Measurements from ENCODE around the gene SUFU. TPM values are rescaled to one million over a fixed set of nuclear protein-coding genes. Genes with fewer than 3 reads are reported as not detected.

The SUFU gene
- total and polyA plus RNA-seq, 4 donors = 1.8 to 3.8 (median 2.9) TPM

- TF ChIP-seq, protein P1, sequence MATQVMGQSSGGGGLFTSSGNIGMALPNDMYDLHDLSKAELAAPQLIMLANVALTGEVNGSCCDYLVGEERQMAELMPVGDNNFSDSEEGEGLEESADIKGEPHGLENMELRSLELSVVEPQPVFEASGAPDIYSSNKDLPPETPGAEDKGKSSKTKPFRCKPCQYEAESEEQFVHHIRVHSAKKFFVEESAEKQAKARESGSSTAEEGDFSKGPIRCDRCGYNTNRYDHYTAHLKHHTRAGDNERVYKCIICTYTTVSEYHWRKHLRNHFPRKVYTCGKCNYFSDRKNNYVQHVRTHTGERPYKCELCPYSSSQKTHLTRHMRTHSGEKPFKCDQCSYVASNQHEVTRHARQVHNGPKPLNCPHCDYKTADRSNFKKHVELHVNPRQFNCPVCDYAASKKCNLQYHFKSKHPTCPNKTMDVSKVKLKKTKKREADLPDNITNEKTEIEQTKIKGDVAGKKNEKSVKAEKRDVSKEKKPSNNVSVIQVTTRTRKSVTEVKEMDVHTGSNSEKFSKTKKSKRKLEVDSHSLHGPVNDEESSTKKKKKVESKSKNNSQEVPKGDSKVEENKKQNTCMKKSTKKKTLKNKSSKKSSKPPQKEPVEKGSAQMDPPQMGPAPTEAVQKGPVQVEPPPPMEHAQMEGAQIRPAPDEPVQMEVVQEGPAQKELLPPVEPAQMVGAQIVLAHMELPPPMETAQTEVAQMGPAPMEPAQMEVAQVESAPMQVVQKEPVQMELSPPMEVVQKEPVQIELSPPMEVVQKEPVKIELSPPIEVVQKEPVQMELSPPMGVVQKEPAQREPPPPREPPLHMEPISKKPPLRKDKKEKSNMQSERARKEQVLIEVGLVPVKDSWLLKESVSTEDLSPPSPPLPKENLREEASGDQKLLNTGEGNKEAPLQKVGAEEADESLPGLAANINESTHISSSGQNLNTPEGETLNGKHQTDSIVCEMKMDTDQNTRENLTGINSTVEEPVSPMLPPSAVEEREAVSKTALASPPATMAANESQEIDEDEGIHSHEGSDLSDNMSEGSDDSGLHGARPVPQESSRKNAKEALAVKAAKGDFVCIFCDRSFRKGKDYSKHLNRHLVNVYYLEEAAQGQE (IDR thresholded peaks at IDR 0.05) = no peak
- no peak for TF ChIP-seq NR2F2 (IDR thresholded peaks at IDR 0.05)
- Histone ChIP-seq H3K9ac (ENCODE audit: low read depth in 1 of 2, low read length in 2 of 2) (no peak overlapping the region), H3K4me1 (ENCODE audit: control insufficient read depth in 4 of 4, insufficient read depth in 4 of 4, low read length in 3 of 4) (peaks cover 0 to 3% (median 1%) of the 10 kb centered on the region in 4 donors), H3K27me3 (ENCODE audit: control insufficient read depth in 4 of 4, insufficient read depth in 4 of 4, low read length in 3 of 4) (no peaks in the 10 kb centered on the region), H3K36me3 (ENCODE audit: control insufficient read depth in 4 of 4, insufficient read depth in 3 of 4, low read depth in 1 of 4, low read length in 3 of 4) (peaks cover 0 to 2% (median 0%) of the 10 kb centered on the region in 4 donors), H3K9me3 (ENCODE audit: control insufficient read depth in 4 of 4, low read length in 3 of 4) (no peaks in the 10 kb centered on the region), H3K27ac (ENCODE audit: low read depth in 1 of 2, low read length in 2 of 2) (no peak overlapping the region), H3K4me3 (ENCODE audit: low read depth in 1 of 3, low read length in 3 of 3) (no peak overlapping the region)
- 83% methylated on average over 27 of the region's 27 CpGs for WGBS
- DNase-seq (ENCODE audit: low spot score) = no peak
Observed at GRCh38 chr10:102473445-102474331, 30.1 kb upstream of the SUFU start.

- H3K9ac ChIP-seq (ENCODE audit: low read depth in 1 of 2, low read length in 2 of 2) = no peak overlapping the region
- 96% methylated on average over 9 of the region's 9 CpGs for WGBS
- no peak for TF ChIP-seq YY1 (IDR thresholded peaks at IDR 0.05)
- TF ChIP-seq FOXA1 (IDR thresholded peaks at IDR 0.05) = no peak
- TF ChIP-seq, protein P1 (IDR thresholded peaks at IDR 0.05) = no peak
- TF ChIP-seq HNF4G (IDR thresholded peaks at IDR 0.05) = no peak
- TF ChIP-seq, protein P2, sequence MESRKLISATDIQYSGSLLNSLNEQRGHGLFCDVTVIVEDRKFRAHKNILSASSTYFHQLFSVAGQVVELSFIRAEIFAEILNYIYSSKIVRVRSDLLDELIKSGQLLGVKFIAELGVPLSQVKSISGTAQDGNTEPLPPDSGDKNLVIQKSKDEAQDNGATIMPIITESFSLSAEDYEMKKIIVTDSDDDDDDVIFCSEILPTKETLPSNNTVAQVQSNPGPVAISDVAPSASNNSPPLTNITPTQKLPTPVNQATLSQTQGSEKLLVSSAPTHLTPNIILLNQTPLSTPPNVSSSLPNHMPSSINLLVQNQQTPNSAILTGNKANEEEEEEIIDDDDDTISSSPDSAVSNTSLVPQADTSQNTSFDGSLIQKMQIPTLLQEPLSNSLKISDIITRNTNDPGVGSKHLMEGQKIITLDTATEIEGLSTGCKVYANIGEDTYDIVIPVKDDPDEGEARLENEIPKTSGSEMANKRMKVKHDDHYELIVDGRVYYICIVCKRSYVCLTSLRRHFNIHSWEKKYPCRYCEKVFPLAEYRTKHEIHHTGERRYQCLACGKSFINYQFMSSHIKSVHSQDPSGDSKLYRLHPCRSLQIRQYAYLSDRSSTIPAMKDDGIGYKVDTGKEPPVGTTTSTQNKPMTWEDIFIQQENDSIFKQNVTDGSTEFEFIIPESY (IDR thresholded peaks at IDR 0.05) = no peak
- TF ChIP-seq JUND (IDR thresholded peaks at IDR 0.05) = no peak
- TF ChIP-seq RAD21 (IDR thresholded peaks at IDR 0.05) = no peak
- no peak for TF ChIP-seq RXRA (IDR thresholded peaks at IDR 0.05)
- no peak for TF ChIP-seq TAF1 (conservative IDR thresholded peaks at IDR 0.05)
- TF ChIP-seq CTCF (IDR thresholded peaks at IDR 0.05; ENCODE audit: low read depth, low read length, missing input control) = no peak
- no peak for TF ChIP-seq FOXA2 (IDR thresholded peaks at IDR 0.05)
- TF ChIP-seq, protein P3, sequence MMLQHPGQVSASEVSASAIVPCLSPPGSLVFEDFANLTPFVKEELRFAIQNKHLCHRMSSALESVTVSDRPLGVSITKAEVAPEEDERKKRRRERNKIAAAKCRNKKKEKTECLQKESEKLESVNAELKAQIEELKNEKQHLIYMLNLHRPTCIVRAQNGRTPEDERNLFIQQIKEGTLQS (IDR thresholded peaks at IDR 0.05) = no peak
- TF ChIP-seq GABPA (IDR thresholded peaks at IDR 0.05 in 1 of 2, conservative IDR thresholded peaks at IDR 0.05 in 1 of 2) = no peak
- TF ChIP-seq SP1 (IDR thresholded peaks at IDR 0.05) = no peak
- no peak for TF ChIP-seq NR2F2 (IDR thresholded peaks at IDR 0.05)
- no peak for DNase-seq (ENCODE audit: low spot score)
- peaks cover 0 to 9% (median 5%) of the 10 kb centered on the region in 4 donors for H3K36me3 ChIP-seq (ENCODE audit: control insufficient read depth in 4 of 4, insufficient read depth in 3 of 4, low read depth in 1 of 4, low read length in 3 of 4)
- no peak overlapping the region for H3K4me3 ChIP-seq (ENCODE audit: low read depth in 1 of 3, low read length in 3 of 3)
- H3K4me1 ChIP-seq (ENCODE audit: control insufficient read depth in 4 of 4, insufficient read depth in 4 of 4, low read length in 3 of 4) = peaks cover 0 to 3% (median 1%) of the 10 kb centered on the region in 4 donors
- no peaks in the 10 kb centered on the region for H3K9me3 ChIP-seq (ENCODE audit: control insufficient read depth in 4 of 4, low read length in 3 of 4)
- no peaks in the 10 kb centered on the region for H3K27me3 ChIP-seq (ENCODE audit: control insufficient read depth in 4 of 4, insufficient read depth in 4 of 4, low read length in 3 of 4)
- H3K27ac ChIP-seq (ENCODE audit: low read depth in 1 of 2, low read length in 2 of 2) = no peak overlapping the region
Observed at GRCh38 chr10:102475451-102476040, 28.2 kb upstream of the SUFU start.
